OCI-LY7 (cell line): Measurements from ENCODE around the gene LGALS9C. TPM values are rescaled to one million over a fixed set of nuclear protein-coding genes. Genes with fewer than 3 reads are reported as not detected.
"Not testable (repeated sequence)": the region's sequence is repeated elsewhere in the genome, so short reads cannot be mapped to it uniquely, and the experiment has no call there.

Source experiments
- BruUV-seq: library from RNA; stranded (reverse); fragments of 400-500 nt; replicated peaks from 2 replicates; lab custom pipeline; 2021; lab: Mats Ljungman, UMichigan
- CTCF ChIA-PET: fragments of 300-600 bp; sonication (Branson Sonifier 250); formaldehyde crosslinking; loops from one replicate; lab custom pipeline; 2022; ENCODE audit warnings: antibody characterized with exemption; ENCODE audit not compliant: unreplicated experiment; lab: Charles Lee
- POLR2A ChIA-PET: fragments of 300-600 bp; sonication (Branson Sonifier 250); formaldehyde crosslinking; loops from one replicate; lab custom pipeline; 2022; ENCODE audit warnings: antibody characterized with exemption; lab: Charles Lee
- DNase-seq: peaks from one replicate; pipeline ENCODE4 v3.0.0-alpha.2; 2015; ENCODE audit warnings: low spot score
- H2AFZ ChIP-seq: fragments of 200-600 bp; sonication (generic), shearing (Covaris generic); 2 replicates; pipeline ENCODE4 v1.6.1; 2014; ENCODE audit warnings: mild to moderate bottlenecking, antibody characterized with exemption, low read length, moderate library complexity
- H3K27ac ChIP-seq: fragments of 200-600 bp; sonication (generic); 2 replicates; pipeline ENCODE4 v1.5.1; 2014; ENCODE audit warnings: mixed run types, low read depth, mild to moderate bottlenecking, moderate library complexity, low read length, inconsistent platforms; ENCODE audit not compliant: poor library complexity, severe bottlenecking
- H3K36me3 ChIP-seq: fragments of 200-600 bp; sonication (generic); 2 replicates; pipeline ENCODE4 v1.6.1; 2014; ENCODE audit warnings: mild to moderate bottlenecking, antibody characterized with exemption, low read length, moderate library complexity, mixed read lengths; ENCODE audit not compliant: insufficient read depth
- H3K4me1 ChIP-seq: fragments of 200-600 bp; sonication (generic); 2 replicates; pipeline ENCODE4 v1.5.1; 2014; ENCODE audit warnings: mild to moderate bottlenecking, low read length; ENCODE audit not compliant: insufficient read depth, poor library complexity, severe bottlenecking
- H3K4me2 ChIP-seq: fragments of 200-600 bp; sonication (generic); 2 replicates; pipeline ENCODE4 v1.6.1; 2014; ENCODE audit warnings: mild to moderate bottlenecking, low read length
- H3K4me3 ChIP-seq: fragments of 200-600 bp; sonication (generic); 2 replicates; pipeline ENCODE4 v1.5.1; 2014; ENCODE audit warnings: mild to moderate bottlenecking, low read depth, low read length; ENCODE audit not compliant: poor library complexity, severe bottlenecking
- H3K79me2 ChIP-seq: fragments of 200-600 bp; sonication (generic); 2 replicates; pipeline ENCODE4 v1.6.1; 2016; ENCODE audit warnings: low read depth, mild to moderate bottlenecking, low read length, moderate library complexity, mixed read lengths; ENCODE audit not compliant: insufficient read depth
- H3K9me2 ChIP-seq: fragments of 200-600 bp; sonication (generic); 2 replicates; pipeline ENCODE4 v1.6.1; 2016; ENCODE audit warnings: mild to moderate bottlenecking, low read length, mixed read lengths; ENCODE audit not compliant: insufficient read depth
- H3K9me3 ChIP-seq: fragments of 200-600 bp; sonication (generic); 2 replicates; pipeline ENCODE4 v1.6.1; 2014; ENCODE audit warnings: mild to moderate bottlenecking, mixed run types, low read length, mixed read lengths
- H4K20me1 ChIP-seq: fragments of 200-600 bp; sonication (generic); 2 replicates; pipeline ENCODE4 v1.6.1; 2014; ENCODE audit warnings: mild to moderate bottlenecking, antibody characterized with exemption, low read length, moderate library complexity, mixed read lengths; ENCODE audit not compliant: insufficient read depth
- intact Hi-C: fragments of 100-400 bp; cut with micrococcal nuclease; formaldehyde crosslinking; loops from one replicate; pipeline ENCODE4 v1.10.0; 2022; ENCODE audit not compliant: unreplicated experiment
- total RNA-seq, 2 experiments: library from RNA; depleted of rRNA in 1 of 2; stranded (reverse); fragments of >200 nt in 1 of 2; shearing (Covaris generic) in 1 of 2; gene quantifications; 2 replicates each; pipeline ENCODE4 v1.2.3, GENCODE V29; 2014 to 2022

Gene LGALS9C
- total RNA-seq, 2 experiments from 2014 or later = not detected

GRCh38 chr17:18507729-18508128 is 31.1 kb downstream of the LGALS9C start:
- H4K20me1 ChIP-seq, DNase-seq, CTCF ChIA-PET, H2AFZ ChIP-seq, H3K4me1 ChIP-seq, H3K9me2 ChIP-seq, BruUV-seq, H3K36me3 ChIP-seq, POLR2A ChIA-PET, intact Hi-C loops, H3K9me3 ChIP-seq, H3K4me3 ChIP-seq, H3K27ac ChIP-seq, H3K4me2 ChIP-seq, H3K79me2 ChIP-seq: not testable (repeated sequence)

GRCh38 chr17:18508667-18509066 is 32.1 kb downstream of the LGALS9C start:
- DNase-seq, H3K9me2 ChIP-seq, H3K4me2 ChIP-seq, H3K79me2 ChIP-seq, H3K36me3 ChIP-seq, H3K27ac ChIP-seq, H4K20me1 ChIP-seq, POLR2A ChIA-PET, H3K4me3 ChIP-seq, intact Hi-C loops, CTCF ChIA-PET, H2AFZ ChIP-seq, BruUV-seq, H3K4me1 ChIP-seq, H3K9me3 ChIP-seq: not testable (repeated sequence)

- H3K4me2 ChIP-seq, H4K20me1 ChIP-seq, H3K4me1 ChIP-seq, H3K79me2 ChIP-seq, H3K9me3 ChIP-seq, H2AFZ ChIP-seq, H3K4me3 ChIP-seq, CTCF ChIA-PET, intact Hi-C loops, H3K9me2 ChIP-seq, H3K27ac ChIP-seq, BruUV-seq, POLR2A ChIA-PET, DNase-seq, H3K36me3 ChIP-seq: not testable (repeated sequence)
Observed at GRCh38 chr17:18521100-18521499, 44.5 kb downstream of the LGALS9C start.

GRCh38 chr17:18525015-18525414 is 48.4 kb downstream of the LGALS9C start:
- H3K27ac ChIP-seq, H4K20me1 ChIP-seq, H3K4me3 ChIP-seq, H2AFZ ChIP-seq, POLR2A ChIA-PET, intact Hi-C loops, H3K9me2 ChIP-seq, H3K79me2 ChIP-seq, H3K36me3 ChIP-seq, BruUV-seq, DNase-seq, H3K4me2 ChIP-seq, H3K4me1 ChIP-seq, H3K9me3 ChIP-seq, CTCF ChIA-PET: not testable (repeated sequence)

DNA sequence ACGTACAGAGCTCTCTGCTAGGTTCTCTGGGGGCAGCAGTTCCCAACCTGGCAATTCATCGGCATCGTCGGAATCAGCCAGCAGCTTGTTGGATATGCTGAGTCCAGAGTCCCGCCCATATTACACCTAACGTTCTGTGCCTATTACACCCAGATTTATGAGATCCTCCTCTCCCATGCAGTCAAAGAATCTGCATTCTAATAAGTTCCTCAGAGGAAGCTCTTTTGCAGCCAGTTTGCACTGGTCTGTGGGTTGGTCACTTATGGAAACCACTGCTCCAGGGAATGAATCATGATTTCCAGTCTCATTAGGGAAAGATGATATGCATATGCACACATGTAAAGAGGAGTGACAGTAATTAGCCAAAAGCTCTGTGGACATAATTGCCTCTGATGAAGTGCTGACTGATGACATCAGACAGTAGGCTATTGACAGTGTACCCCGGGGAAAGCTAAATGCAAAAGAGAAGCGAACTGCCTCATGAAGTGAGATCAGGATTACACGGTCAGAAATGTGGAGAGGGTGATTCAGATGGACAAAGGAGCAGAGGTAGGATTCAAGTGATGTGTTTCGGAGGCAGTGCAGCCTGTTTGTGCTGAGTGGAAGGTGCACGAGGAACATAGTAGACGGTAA is 49.7 kb downstream of the LGALS9C start:
- CTCF ChIA-PET, H3K27ac ChIP-seq, H3K36me3 ChIP-seq, H3K4me2 ChIP-seq, POLR2A ChIA-PET, intact Hi-C loops, H3K9me3 ChIP-seq, H3K79me2 ChIP-seq, H4K20me1 ChIP-seq, H3K4me3 ChIP-seq, DNase-seq, H3K4me1 ChIP-seq, BruUV-seq, H2AFZ ChIP-seq, H3K9me2 ChIP-seq: not testable (repeated sequence)

DNA sequence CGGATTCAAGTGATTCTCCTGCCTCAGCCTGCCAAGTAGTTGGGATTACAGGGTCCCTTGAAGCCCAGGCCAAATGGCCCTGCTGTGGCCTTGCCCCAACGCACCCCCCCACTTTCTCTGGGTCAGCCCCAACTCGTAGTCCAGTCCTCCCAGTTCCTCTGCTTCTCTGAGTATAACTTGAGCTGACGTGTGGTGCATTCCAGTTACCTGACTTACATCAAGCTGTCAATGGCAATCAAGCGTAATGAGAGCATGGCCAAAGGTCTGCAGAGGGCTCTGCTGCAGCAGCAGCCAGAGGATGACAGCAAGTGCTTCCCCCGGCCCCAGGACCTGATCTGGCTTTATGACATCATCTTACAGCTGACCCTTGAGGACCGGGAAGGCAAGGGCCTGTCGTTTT is 50.8 kb downstream of the LGALS9C start:
- BruUV-seq, H4K20me1 ChIP-seq, H2AFZ ChIP-seq: not testable (repeated sequence)

More for the DNA sequence above, 50.8 kb downstream of the LGALS9C start:
- CTCF ChIA-PET, POLR2A ChIA-PET, H3K27ac ChIP-seq, H3K4me1 ChIP-seq, H3K79me2 ChIP-seq, H3K9me3 ChIP-seq, H3K9me2 ChIP-seq, H3K36me3 ChIP-seq, H3K4me2 ChIP-seq, intact Hi-C loops, DNase-seq, H3K4me3 ChIP-seq: not testable (repeated sequence)
